ENCODE measurements around the gene ATOSA. TPM values are rescaled to one million over a fixed set of nuclear protein-coding genes. Genes with fewer than 3 reads are reported as not detected.

Gene ATOSA
- total RNA-seq, 1 donor from 2014 or later, result 29.0 TPM

- DNase-seq (ENCODE audit: low spot score), result no peak
- no peak for ATAC-seq
These were observed 26.2 kb downstream of the ATOSA start for GRCh38 chr15:52652984-52653383.

GRCh38 chr15:52652286-52652685, 26.9 kb downstream of the ATOSA start:
- DNase-seq (ENCODE audit: low spot score), result no peak
- ATAC-seq, result no peak

GRCh38 chr15:52651868-52652267, 27.3 kb downstream of the ATOSA start:
- peak; percentile 71 for DNase-seq (ENCODE audit: low spot score)
- peak; percentile 98 for ATAC-seq

GRCh38 chr15:52651114-52651513, 28.1 kb downstream of the ATOSA start:
- ATAC-seq (no peak), DNase-seq (ENCODE audit: low spot score) (no peak)

- ATAC-seq (no peak), DNase-seq (ENCODE audit: low spot score) (no peak)
These were observed 29.5 kb downstream of the ATOSA start for GRCh38 chr15:52649686-52650085.

GRCh38 chr15:52645916-52646315, 33.3 kb downstream of the ATOSA start:
- ATAC-seq (no peak), DNase-seq (ENCODE audit: low spot score) (no peak)

GRCh38 chr15:52642386-52643361, 36.5 kb downstream of the ATOSA start:
- DNase-seq (ENCODE audit: low spot score) (no peak), ATAC-seq (no peak)

- DNase-seq (ENCODE audit: low spot score) (no peak), ATAC-seq (no peak)
These were observed 42.7 kb downstream of the ATOSA start for GRCh38 chr15:52636459-52636858.

- ATAC-seq (no peak), DNase-seq (ENCODE audit: low spot score) (no peak)
These were observed 43.3 kb downstream of the ATOSA start for GRCh38 chr15:52635908-52636307.

Other genes with a start within 250 kb of the ATOSA start
- gene MYO5A, start 150.5 kb downstream of the ATOSA start, total RNA-seq, result 4.0 TPM
- gene ARPP19, start 110.4 kb downstream of the ATOSA start, total RNA-seq, result 42.6 TPM
- 63.0 TPM for gene ONECUT1, start 110.9 kb upstream of the ATOSA start, total RNA-seq